ENCODE results near the gene ZNF296. TPM values are rescaled to one million over a fixed set of nuclear protein-coding genes. Genes with fewer than 3 reads are reported as not detected.

Gene ZNF296
- total and polyA plus RNA-seq, 2 of the 13 experiments (the other 11 are each of a cell fraction or from before 2014, with no cell fraction given): 0.26 to 0.62 TPM

DNA sequence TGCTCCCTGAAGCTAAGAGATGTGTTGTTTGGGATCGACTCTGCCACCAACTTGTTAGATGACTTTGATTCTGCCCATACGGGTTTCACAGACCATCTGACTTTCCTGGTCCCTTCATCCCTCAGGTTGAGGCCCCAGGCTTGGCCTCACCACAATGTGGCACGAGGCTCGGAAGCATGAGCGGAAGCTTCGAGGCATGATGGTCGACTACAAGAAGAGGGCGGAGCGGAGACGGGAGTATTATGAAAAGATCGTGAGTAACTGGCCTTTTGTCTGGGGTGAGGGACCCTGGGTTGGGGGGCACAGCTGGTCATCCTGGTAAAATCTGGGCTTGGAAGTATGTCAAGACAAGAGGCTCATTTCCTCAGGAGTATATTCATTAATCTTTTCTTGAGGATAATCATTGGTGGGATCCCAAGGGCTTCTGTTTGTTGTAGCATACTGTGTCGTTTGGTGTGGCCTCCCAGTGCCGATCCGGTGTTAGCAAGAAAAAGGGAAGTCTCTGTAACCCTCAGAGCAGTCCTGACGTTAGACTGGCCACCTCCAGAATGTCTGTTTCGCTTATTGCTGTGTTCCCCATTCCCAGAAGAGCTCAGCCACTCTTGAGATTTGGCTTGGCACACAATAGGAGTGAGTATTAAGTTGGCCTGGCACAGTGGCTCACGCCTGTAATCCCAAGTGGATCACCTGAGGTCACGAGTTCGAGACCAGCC, 36.1 kb downstream of the ZNF296 start:
- Histone ChIP-seq H3K27me3 (ENCODE audit: control insufficient read depth in 1 of 2, insufficient read depth in 2 of 2, low read length in 2 of 2) (no peaks in the 10 kb centered on the region; a peak in 1 of 5 replicates), H3K4me3 (replicated peaks in 1 of 3; ENCODE audit: insufficient read depth in 1 of 3, low read depth in 2 of 3, low read length in 3 of 3) (peak overlapping the region; percentile 94 to 100 (median 95)), H3K9ac (ENCODE audit: insufficient read depth, low read depth, low read length) (peak overlapping the region; percentile 95), H3K4me1 (ENCODE audit: insufficient read depth, low read length) (peaks cover 58% of the 10 kb centered on the region), H3K27ac (ENCODE audit: extremely low read length, insufficient read depth, low read length) (no peak overlapping the region), H3K36me3 (replicated peaks in 1 of 2; ENCODE audit: control insufficient read depth in 1 of 2, insufficient read depth in 2 of 2, low read length in 2 of 2) (peaks cover 8 to 39% of the 10 kb centered on the region in 2 experiments), H3K9me3 (ENCODE audit: low read length) (no peaks in the 10 kb centered on the region), H4K20me1 (ENCODE audit: insufficient read depth, low read length) (peaks cover 16% of the 10 kb centered on the region; the same call in 1 of the 2 replicates), H3K4me2 (ENCODE audit: low read depth, low read length) (peak overlapping the region; percentile 91), H2AFZ (ENCODE audit: low read length) (no peak overlapping the region), H3K79me2 (ENCODE audit: insufficient read depth, low read length) (peaks cover 32% of the 10 kb centered on the region)
- no peak for DNase-seq (ENCODE audit: low spot score)
- in situ Hi-C loops (cut with HindIII; ENCODE audit: extremely low pct_ligation_motif_present, low pct_unique_long_range_greater_than_20kb): no loop called here
- WGBS (ENCODE audit: low lambda C conversion rate): 82% methylated on average over 19 of the region's 19 CpGs
- ChIA-PET CTCF (ENCODE audit: low intra/inter-chr PET ratio, low total read pairs) (no interaction called here), POLR2A (interaction anchor here (0.9 to 2.2 kb wide), 6 partner anchors 9 to 135 kb away, joined by 4 to 14 read pairs (median 9); partner anchors contain the start of genes APOE and GEMIN7)
- FAIRE-seq: no peak
- TSS peak; percentile 57 for BruUV-seq (replicated peaks)
- intact Hi-C loops (cut with micrococcal nuclease; ENCODE audit: unreplicated experiment): no loop called here
- TF ChIP-seq ZSCAN20 (CRISPR knock-in tag; IDR thresholded peaks at IDR 0.05; ENCODE audit: borderline replicate concordance): no peak
- TF ChIP-seq KDM4B (CRISPR knock-in tag; IDR thresholded peaks at IDR 0.05): no peak
- TF ChIP-seq ZNF276 (CRISPR knock-in tag; IDR thresholded peaks at IDR 0.05; ENCODE audit: low read depth): no peak
- ATAC-seq: no peak
